ENCODE data around the gene PDSS2. TPM values are rescaled to one million over a fixed set of nuclear protein-coding genes. Genes with fewer than 3 reads are reported as not detected.
"Not testable (repeated sequence)": the region's sequence is repeated elsewhere in the genome, so short reads cannot be mapped to it uniquely, and the experiment has no call there.

Gene PDSS2
- total RNA-seq, 4 donors from 2014 or later, result 2.3 to 16.9 (median 10.7) TPM

DNA sequence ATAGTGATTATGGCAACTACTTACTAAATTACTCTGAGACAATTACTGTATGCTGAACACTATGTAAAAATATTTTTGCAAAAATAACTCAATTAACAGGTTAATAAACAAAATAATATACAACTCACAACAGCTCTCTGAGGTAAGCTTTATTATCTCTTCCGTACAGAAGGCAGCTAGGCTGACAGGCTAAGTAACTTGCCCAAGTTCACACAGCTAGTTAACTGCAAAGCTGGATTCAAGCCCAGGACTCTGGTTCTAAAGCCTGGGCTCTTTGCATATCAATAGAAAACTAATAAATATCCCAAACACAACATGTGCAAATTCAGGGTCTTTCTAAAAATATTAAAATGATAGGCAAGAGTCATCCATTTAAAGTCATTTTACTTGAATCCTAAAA, 174.6 kb downstream of the PDSS2 start:
- H3K27ac ChIP-seq, result no peak overlapping the region
- no peak overlapping the region for H3K4me3 ChIP-seq
- H3K9me3 ChIP-seq, result no peaks in the 10 kb centered on the region
- no peaks in the 10 kb centered on the region for H3K4me1 ChIP-seq
- intact Hi-C loops (cut with DNase I; ENCODE audit: low total_unique reads), result no loop called here
- no peak for TF ChIP-seq POLR2A (IDR thresholded peaks at IDR 0.05)
- TF ChIP-seq, protein P1, sequence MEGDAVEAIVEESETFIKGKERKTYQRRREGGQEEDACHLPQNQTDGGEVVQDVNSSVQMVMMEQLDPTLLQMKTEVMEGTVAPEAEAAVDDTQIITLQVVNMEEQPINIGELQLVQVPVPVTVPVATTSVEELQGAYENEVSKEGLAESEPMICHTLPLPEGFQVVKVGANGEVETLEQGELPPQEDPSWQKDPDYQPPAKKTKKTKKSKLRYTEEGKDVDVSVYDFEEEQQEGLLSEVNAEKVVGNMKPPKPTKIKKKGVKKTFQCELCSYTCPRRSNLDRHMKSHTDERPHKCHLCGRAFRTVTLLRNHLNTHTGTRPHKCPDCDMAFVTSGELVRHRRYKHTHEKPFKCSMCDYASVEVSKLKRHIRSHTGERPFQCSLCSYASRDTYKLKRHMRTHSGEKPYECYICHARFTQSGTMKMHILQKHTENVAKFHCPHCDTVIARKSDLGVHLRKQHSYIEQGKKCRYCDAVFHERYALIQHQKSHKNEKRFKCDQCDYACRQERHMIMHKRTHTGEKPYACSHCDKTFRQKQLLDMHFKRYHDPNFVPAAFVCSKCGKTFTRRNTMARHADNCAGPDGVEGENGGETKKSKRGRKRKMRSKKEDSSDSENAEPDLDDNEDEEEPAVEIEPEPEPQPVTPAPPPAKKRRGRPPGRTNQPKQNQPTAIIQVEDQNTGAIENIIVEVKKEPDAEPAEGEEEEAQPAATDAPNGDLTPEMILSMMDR (IDR thresholded peaks at IDR 0.05), result no peak
- H3K36me3 ChIP-seq, result no peaks in the 10 kb centered on the region
- no peaks in the 10 kb centered on the region for H3K27me3 ChIP-seq
- DNase-seq, result no peak

DNA sequence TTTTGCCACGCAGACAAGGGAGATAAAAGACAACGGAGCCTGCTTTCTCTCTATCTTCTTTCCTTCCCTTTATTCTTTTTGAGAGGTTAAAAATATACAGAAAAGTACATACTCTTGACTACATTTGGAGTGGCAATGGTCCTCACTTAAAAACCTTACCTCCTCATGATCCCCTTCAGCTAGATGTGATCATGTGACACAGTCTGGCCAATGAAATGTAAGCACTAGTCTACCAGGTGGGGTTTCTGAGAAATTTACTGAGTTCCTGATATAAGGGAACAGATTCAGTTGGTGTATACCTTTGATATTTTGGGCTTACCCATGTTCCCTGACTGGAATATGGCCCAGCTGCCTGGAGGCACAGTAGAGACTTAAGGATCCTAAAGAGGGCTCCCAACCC, 178.6 kb downstream of the PDSS2 start:
- TF ChIP-seq POLR2A (IDR thresholded peaks at IDR 0.05), result no peak
- TF ChIP-seq, protein P1 (IDR thresholded peaks at IDR 0.05), result no peak
- no peaks in the 10 kb centered on the region for H3K4me1 ChIP-seq
- DNase-seq, result no peak
- H3K4me3 ChIP-seq, result no peak overlapping the region
- H3K36me3 ChIP-seq, result no peaks in the 10 kb centered on the region
- no peak overlapping the region for H3K27ac ChIP-seq
- intact Hi-C loops (cut with DNase I; ENCODE audit: low total_unique reads), result no loop called here
- no peaks in the 10 kb centered on the region for H3K27me3 ChIP-seq
- H3K9me3 ChIP-seq, result no peaks in the 10 kb centered on the region

DNA sequence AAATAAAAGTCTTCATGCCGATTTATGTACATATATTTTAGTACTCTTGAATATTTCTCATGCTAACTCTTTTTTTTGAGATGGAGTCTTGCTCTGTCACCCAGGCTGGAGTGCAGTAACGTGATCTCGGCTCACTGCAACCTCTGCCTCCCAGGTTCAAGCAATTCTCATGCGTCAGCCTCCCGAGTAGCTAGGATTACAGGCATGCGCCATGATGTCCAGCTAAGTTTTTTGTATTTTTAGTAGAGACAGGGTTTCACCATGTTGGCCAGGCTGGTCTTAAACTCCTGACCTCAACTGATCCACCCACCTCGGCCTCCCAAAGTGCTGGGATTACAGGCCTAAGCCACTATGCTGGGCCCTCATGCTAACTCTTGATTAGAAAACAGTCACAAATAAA, 179.4 kb downstream of the PDSS2 start:
- H3K27ac ChIP-seq; H3K36me3 ChIP-seq; DNase-seq; H3K4me1 ChIP-seq; H3K9me3 ChIP-seq; intact Hi-C loops (cut with DNase I; ENCODE audit: low total_unique reads); H3K27me3 ChIP-seq; H3K4me3 ChIP-seq: not testable (repeated sequence)

DNA sequence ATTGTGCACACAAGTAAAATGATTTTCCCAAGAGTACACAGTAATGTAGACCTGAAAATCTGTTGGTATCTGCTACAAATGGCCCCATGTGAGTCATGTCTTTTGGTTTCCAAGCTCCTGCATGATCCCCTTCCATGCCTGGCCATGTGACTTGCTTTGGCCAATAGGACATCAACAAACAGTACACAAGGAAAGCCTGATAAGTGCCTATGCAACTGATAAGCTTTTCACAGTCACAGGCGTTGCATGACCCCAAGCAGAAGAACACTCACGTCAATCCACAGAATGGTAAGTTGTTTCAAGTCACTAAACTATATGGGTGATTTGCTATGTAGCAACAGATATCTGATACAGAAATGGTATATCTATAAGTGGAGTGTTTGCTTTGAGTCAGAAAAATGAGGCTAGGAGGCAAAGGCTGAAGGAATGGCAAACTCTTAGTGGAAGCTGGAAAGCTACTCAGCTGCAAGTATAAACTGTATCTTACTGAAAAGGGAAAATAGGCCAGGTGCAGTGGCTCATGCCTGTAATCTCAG, 184.0 kb downstream of the PDSS2 start:
- TF ChIP-seq, protein P1 (IDR thresholded peaks at IDR 0.05), result no peak
- no peak for TF ChIP-seq POLR2A (IDR thresholded peaks at IDR 0.05)

DNA sequence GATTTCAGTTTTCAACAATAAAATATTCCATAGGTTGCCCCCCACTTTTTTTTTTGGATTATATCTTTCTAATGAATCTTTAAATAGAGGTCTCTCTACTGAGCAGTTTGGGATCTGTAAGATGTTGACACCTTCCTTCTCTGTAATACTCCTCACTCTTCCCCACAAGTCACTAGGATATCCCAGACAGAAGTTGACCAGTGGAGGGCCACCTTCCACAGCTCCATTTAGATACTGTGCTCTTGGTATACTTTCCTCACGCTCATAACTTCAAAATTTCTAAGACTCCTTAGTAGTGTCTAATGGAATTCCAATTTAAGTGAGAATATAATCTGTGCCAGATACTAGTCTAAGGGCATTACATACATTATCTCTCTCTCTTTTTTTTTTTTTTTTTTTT, 185.1 kb downstream of the PDSS2 start:
- Histone ChIP-seq H3K9me3 (no peaks in the 10 kb centered on the region), H3K4me1 (no peaks in the 10 kb centered on the region), H3K27me3 (no peaks in the 10 kb centered on the region), H3K36me3 (no peaks in the 10 kb centered on the region), H3K4me3 (no peak overlapping the region), H3K27ac (no peak overlapping the region)
- intact Hi-C loops (cut with DNase I; ENCODE audit: low total_unique reads), result no loop called here
- no peak for DNase-seq
- TF ChIP-seq, protein P1 (IDR thresholded peaks at IDR 0.05), result no peak
- no peak for TF ChIP-seq POLR2A (IDR thresholded peaks at IDR 0.05)

More for the DNA sequence above, 184.0 kb downstream of the PDSS2 start:
- H3K9me3 ChIP-seq, result no peaks in the 10 kb centered on the region
- no peaks in the 10 kb centered on the region for H3K4me1 ChIP-seq
- DNase-seq, result no peak
- intact Hi-C loops (cut with DNase I; ENCODE audit: low total_unique reads), result no loop called here
- no peak overlapping the region for H3K4me3 ChIP-seq
- H3K27ac ChIP-seq, result no peak overlapping the region
- no peaks in the 10 kb centered on the region for H3K36me3 ChIP-seq
- H3K27me3 ChIP-seq, result no peaks in the 10 kb centered on the region

DNA sequence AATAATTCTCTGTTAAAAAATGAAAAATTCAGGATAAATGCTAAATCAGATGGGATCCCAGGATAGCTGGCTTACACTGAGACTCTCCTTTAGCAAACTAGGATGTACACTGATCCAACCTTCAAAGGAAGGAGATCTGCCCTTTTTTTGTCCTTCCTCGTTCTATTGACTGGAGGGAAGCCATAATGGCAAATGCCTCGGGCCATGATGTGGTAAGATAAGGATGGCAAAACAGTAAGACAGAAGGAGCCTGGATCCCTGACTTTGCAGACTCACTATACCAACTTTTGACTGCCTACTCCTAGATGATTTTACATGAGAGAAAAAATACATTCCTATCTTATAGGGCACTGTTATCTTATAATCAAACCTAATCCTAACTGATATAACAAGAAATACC, 187.1 kb downstream of the PDSS2 start:
- intact Hi-C loops (cut with DNase I; ENCODE audit: low total_unique reads), result no loop called here
- H3K36me3 ChIP-seq, result no peaks in the 10 kb centered on the region
- H3K4me1 ChIP-seq, result no peaks in the 10 kb centered on the region
- no peak overlapping the region for H3K4me3 ChIP-seq
- H3K9me3 ChIP-seq, result no peaks in the 10 kb centered on the region
- no peak for TF ChIP-seq POLR2A (IDR thresholded peaks at IDR 0.05)
- TF ChIP-seq, protein P1 (IDR thresholded peaks at IDR 0.05), result no peak
- no peaks in the 10 kb centered on the region for H3K27me3 ChIP-seq
- no peak for DNase-seq
- H3K27ac ChIP-seq, result no peak overlapping the region
